A673 (cell line): Measurements from ENCODE around the gene MIEF1.

ENCODE experiments used
- EZH2 ChIP-seq: fragments of 200-600 bp; sonication (generic); IDR thresholded peaks from 2 replicates; pipeline ENCODE4 v1.6.1; 2017; ENCODE audit warnings: borderline replicate concordance, low read depth, mild to moderate bottlenecking, mixed read lengths, antibody characterized with exemption, low read length; ENCODE audit not compliant: poor library complexity, severe bottlenecking
- TF ChIP-seq, protein P1 (sequence below): fragments of 300-800, 200-600 bp; sonication (generic); conservative IDR thresholded peaks from 2 replicates; pipeline ENCODE4 v1.5.1; 2017; ENCODE audit warnings: low read depth, mild to moderate bottlenecking, antibody characterized with exemption, low read length, moderate library complexity, mixed read lengths

DNA sequence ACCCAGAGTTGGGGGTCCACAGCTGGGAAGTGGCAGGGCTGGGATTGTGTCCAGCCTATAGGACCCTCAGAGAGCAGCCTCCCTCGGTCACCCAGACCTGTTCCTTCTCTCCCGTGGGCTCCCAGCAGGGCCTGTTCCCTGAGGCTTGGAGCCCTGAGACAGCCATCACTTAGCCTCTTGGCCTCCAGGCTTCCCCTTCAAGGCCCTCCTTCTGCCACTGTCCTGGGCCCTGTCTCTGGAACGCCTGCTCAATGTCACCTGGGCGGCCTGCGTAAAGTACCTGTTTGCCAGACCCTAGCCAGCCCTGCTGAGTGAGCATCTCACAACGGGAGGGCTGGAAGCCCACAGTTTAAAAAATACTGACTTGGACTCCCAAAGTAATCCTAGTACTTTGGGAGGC, 38.8 kb upstream of the MIEF1 start:
- TF ChIP-seq, protein P1, sequence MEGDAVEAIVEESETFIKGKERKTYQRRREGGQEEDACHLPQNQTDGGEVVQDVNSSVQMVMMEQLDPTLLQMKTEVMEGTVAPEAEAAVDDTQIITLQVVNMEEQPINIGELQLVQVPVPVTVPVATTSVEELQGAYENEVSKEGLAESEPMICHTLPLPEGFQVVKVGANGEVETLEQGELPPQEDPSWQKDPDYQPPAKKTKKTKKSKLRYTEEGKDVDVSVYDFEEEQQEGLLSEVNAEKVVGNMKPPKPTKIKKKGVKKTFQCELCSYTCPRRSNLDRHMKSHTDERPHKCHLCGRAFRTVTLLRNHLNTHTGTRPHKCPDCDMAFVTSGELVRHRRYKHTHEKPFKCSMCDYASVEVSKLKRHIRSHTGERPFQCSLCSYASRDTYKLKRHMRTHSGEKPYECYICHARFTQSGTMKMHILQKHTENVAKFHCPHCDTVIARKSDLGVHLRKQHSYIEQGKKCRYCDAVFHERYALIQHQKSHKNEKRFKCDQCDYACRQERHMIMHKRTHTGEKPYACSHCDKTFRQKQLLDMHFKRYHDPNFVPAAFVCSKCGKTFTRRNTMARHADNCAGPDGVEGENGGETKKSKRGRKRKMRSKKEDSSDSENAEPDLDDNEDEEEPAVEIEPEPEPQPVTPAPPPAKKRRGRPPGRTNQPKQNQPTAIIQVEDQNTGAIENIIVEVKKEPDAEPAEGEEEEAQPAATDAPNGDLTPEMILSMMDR: no peak
- no peak for TF ChIP-seq EZH2
